K562 treated with DMSO at 1 percent for 4 hours (cell line): ENCODE results near the gene PSMD4. TPM values are rescaled to one million over a fixed set of nuclear protein-coding genes. Genes with fewer than 3 reads are reported as not detected.

ENCODE experiments used
- total RNA-seq: library from RNA; unstranded; fragments of 300-600 nt; gene quantifications from 2 replicates; pipeline ENCODE4 v1.2.3, GENCODE V29; 2022; ENCODE audit not compliant: insufficient read depth

Gene PSMD4
- 281 and 328 TPM in 2 replicates for total RNA-seq

DNA sequence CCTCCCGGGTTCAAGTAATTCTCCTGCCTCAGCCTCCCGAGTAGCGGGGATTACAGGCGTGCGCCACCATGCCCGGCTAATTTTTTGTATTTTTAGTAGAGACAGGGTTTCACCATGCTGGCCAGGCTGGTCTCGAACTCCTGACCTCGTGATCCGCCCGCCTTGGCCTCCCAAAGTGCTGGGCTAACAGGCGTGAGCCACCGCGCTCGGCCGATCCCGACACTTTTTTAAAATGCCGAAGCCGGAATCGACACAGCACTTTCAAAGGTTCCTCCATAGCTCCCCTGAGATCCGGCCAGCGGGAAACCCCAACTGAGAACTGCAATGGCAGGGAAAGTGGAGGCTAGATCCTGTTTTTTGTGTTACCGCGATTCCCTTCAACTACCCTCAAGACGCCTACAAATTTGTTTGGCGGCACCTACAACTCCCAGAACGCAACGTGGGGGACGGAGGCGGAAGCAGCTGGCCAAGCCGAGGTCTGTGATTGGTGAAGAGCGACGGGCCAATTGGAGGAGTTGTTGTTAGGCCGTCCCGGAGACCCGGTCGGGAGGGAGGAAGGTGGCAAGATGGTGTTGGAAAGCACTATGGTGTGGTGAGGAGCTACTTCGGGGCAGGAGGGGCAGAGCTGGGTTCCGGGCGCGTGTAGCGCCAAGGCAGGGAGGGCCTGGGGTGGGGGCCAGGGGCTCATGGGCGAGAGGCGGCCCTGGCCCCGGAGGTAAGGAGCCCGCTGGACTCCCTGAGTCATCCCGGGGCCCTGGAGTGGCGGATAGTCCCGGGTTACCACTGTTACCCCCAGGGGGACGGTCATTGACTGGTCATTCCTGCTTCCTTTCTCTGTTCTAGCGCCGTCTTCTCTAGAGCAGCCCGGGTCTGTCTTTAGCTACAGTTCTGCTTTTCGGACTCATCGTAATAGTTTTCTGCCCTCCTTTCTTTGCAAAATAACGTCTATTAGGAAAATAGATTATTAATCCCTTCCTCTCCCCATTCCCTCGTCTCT is at the start of gene PSMD4:
PSMD4 (plus strand) TSS at position 518 of the 997 bp plus-strand sequence; CDS start at position 567, 49 bp downstream.

DNA sequence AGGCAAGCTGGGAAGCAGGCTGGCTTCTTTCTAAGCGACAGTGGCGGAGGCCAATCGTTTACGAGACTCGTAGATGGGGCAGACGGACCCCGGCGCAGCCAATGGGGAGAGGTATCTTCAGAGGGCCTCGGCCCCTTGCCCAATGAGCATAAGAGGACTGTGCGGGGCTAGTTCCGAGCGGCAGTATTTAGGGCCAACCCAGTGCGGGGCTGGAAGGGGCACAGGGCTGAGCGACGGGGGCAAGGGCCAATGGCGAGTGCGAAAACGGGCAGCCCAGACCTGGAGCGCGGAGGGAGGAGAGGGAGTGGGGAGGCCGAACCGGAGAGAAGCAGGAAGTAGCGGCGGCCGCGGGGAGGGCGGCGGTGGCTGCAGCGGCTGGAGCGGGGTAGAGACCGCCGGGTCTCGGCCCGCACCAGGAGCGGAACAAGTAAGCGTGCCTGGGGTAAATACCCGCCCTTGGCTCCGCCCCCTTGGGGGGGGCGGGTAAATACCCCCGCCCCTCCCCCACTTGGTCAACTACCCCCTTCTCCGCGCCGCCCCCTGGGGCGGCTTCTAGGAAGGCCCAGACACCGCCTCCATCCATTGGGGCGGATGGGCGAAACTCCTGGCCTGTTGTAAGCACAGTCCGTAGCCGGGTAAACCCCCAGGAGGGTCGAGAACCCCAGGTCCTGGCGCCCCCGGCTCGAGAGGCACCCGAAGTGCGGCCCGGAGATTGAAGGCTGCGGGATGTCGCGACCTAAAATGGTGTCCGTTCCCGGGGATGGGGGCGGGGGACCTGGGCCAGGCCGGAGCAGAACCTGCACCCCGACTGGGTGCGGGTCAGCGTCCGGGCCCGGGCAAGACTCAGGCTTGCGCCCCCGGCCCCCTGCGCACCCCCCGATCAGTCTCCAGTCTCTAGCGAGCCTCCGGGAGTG is 27.7 kb downstream of the PSMD4 start, which contains the start of gene ZNF687:
ZNF687 (plus strand) TSS at position 331 of the 914 bp plus-strand sequence. CDS start 3,993 bp downstream, outside the sequence.

Other genes with a start within 250 kb of the PSMD4 start
- gene MINDY1, start 247.8 kb upstream of the PSMD4 start, total RNA-seq: 8.5 and 11.2 TPM in 2 replicates
- gene PRUNE1, start 246.3 kb upstream of the PSMD4 start, total RNA-seq: 9.7 and 13.9 TPM in 2 replicates
- gene BNIPL, start 218.1 kb upstream of the PSMD4 start, total RNA-seq: 0.73 and 2.2 TPM in 2 replicates
- 2.8 and 3.7 TPM in 2 replicates for gene C1orf56, start 207.0 kb upstream of the PSMD4 start, total RNA-seq
- 37.7 and 44.2 TPM in 2 replicates for gene CDC42SE1, start 195.1 kb upstream of the PSMD4 start, total RNA-seq
- gene MLLT11, start 194.3 kb upstream of the PSMD4 start, total RNA-seq: 6.1 TPM in 2 replicates
- 3.3 and 5.0 TPM in 2 replicates for gene GABPB2, start 184.0 kb upstream of the PSMD4 start, total RNA-seq
- 2.6 and 4.4 TPM in 2 replicates for gene SEMA6C, start 108.1 kb upstream of the PSMD4 start, total RNA-seq
- gene TNFAIP8L2, start 98.1 kb upstream of the PSMD4 start, total RNA-seq: not detected in 2 replicates
- gene LYSMD1, start 88.8 kb upstream of the PSMD4 start, total RNA-seq: 1.6 and 3.4 TPM in 2 replicates
- gene SCNM1, start 88.6 kb upstream of the PSMD4 start, total RNA-seq: 37.1 and 44.6 TPM in 2 replicates
- gene TMOD4, start 78.8 kb upstream of the PSMD4 start, total RNA-seq: 3.8 TPM in 1 of 2 replicates, not detected in the other
- gene VPS72, start 64.5 kb upstream of the PSMD4 start, total RNA-seq: 58.4 and 60.6 TPM in 2 replicates
- 17.1 and 23.3 TPM in 2 replicates for gene PIP5K1A, start 56.2 kb upstream of the PSMD4 start, total RNA-seq
- 32.1 and 35.0 TPM in 2 replicates for gene ZNF687, start 27.6 kb downstream of the PSMD4 start, total RNA-seq
- gene PI4KB, start 72.7 kb downstream of the PSMD4 start, total RNA-seq: 45.5 and 52.6 TPM in 2 replicates
- 16.9 TPM in 2 replicates for gene RFX5, start 92.5 kb downstream of the PSMD4 start, total RNA-seq
- gene SELENBP1, start 118.0 kb downstream of the PSMD4 start, total RNA-seq: 38.9 and 48.8 TPM in 2 replicates
- 440 and 455 TPM in 2 replicates for gene PSMB4, start 144.8 kb downstream of the PSMD4 start, total RNA-seq
- gene POGZ, start 204.8 kb downstream of the PSMD4 start, total RNA-seq: 16.4 and 20.7 TPM in 2 replicates